Fibroblast of pulmonary artery (primary cell): ENCODE data around the gene OR2Z1.

Source experiments
- DNase-seq: peaks from one replicate; pipeline ENCODE4 v3.0.0-alpha.2; 2010; ENCODE audit warnings: low read depth
- H3K4me3 ChIP-seq: replicated peaks from 2 replicates; pipeline ENCODE4 v1.5.1; 2011; ENCODE audit warnings: low read depth, mild to moderate bottlenecking, control low read depth, low read length, moderate library complexity
- CTCF ChIP-seq: IDR thresholded peaks from 2 replicates; pipeline ENCODE4 v1.5.1; 2011; ENCODE audit warnings: mild to moderate bottlenecking, control low read depth, low read length, inconsistent platforms; ENCODE audit errors: missing control alignments

OR2Z1 gene

GRCh38 chr19:8682472-8682871 lies 39.0 kb upstream of the OR2Z1 start:
- DNase-seq, result no peak
- H3K4me3 ChIP-seq, result no peak overlapping the region
- TF ChIP-seq CTCF, result no peak

GRCh38 chr19:8682931-8683330 lies 38.5 kb upstream of the OR2Z1 start:
- TF ChIP-seq CTCF, result no peak
- DNase-seq, result no peak
- no peak overlapping the region for H3K4me3 ChIP-seq

GRCh38 chr19:8684001-8684902 lies 37.2 kb upstream of the OR2Z1 start:
- no peak for TF ChIP-seq CTCF
- H3K4me3 ChIP-seq, result no peak overlapping the region
- DNase-seq, result no peak

- no peak overlapping the region for H3K4me3 ChIP-seq
- DNase-seq, result no peak
- TF ChIP-seq CTCF, result no peak
Observed at GRCh38 chr19:8686549-8686948, 34.9 kb upstream of the OR2Z1 start.

- H3K4me3 ChIP-seq, result no peak overlapping the region
- TF ChIP-seq CTCF, result no peak
- DNase-seq, result no peak
Observed at GRCh38 chr19:8688930-8689329, 32.5 kb upstream of the OR2Z1 start.

GRCh38 chr19:8690753-8691539 lies 30.5 kb upstream of the OR2Z1 start:
- no peak overlapping the region for H3K4me3 ChIP-seq
- DNase-seq, result no peak
- no peak for TF ChIP-seq CTCF
